Measurements from ENCODE around the gene LBX2. TPM values are rescaled to one million over a fixed set of nuclear protein-coding genes. Genes with fewer than 3 reads are reported as not detected.

LBX2 gene
- total and polyA plus RNA-seq, 9 of the 15 experiments (the other 6 are each of a cell fraction or from before 2014, with no cell fraction given) = 0.39 to 6.2 (median 1.8) TPM; not detected in 1

GRCh38 chr2:74529357-74530238 is 30.2 kb upstream of the LBX2 start, which contains the start of the genes AUP1 and HTRA2 (continued):
- peak; percentile 90 for TF ChIP-seq ZBTB40 (IDR thresholded peaks at IDR 0.05)
- no peak for TF ChIP-seq ZBTB40 (CRISPR knock-in tag; IDR thresholded peaks at IDR 0.05)
- TF ChIP-seq ZNF76 (CRISPR knock-in tag; IDR thresholded peaks at IDR 0.05; ENCODE audit: borderline replicate concordance) = no peak; the same call in 1 of the 2 replicates
- TF ChIP-seq PHB2 (IDR thresholded peaks at IDR 0.05; ENCODE audit: low read depth) = 0 out of 2 replicates have a peak, but pooled peaks have one; percentile 36
- no peak for TF ChIP-seq MECOM (CRISPR knock-in tag; IDR thresholded peaks at IDR 0.05)
- TF ChIP-seq NR3C1 (CRISPR knock-in tag; IDR thresholded peaks at IDR 0.05) = no peak
- TF ChIP-seq ZNF184 (CRISPR knock-in tag; IDR thresholded peaks at IDR 0.05) = no peak
- no peak for TF ChIP-seq BACH1 (tag; IDR thresholded peaks at IDR 0.05)
- peak; percentile 12 for TF ChIP-seq ASH1L (IDR thresholded peaks at IDR 0.05; ENCODE audit: borderline replicate concordance, low read depth, partially characterized antibody)
- TF ChIP-seq CBX8 (IDR thresholded peaks at IDR 0.05; ENCODE audit: borderline replicate concordance, extremely low read depth, low read depth, low read length, poor library complexity, severe bottlenecking) = no peak
- 0 out of 2 replicates have a peak, but pooled peaks have one; percentile 7 for TF ChIP-seq KLF13 (tag; IDR thresholded peaks at IDR 0.05; ENCODE audit: borderline replicate concordance, low read depth)
- TF ChIP-seq STAT5A (IDR thresholded peaks at IDR 0.05; ENCODE audit: borderline replicate concordance, low read length) = no peak
- TF ChIP-seq ATF4 (CRISPR knock-in tag; IDR thresholded peaks at IDR 0.05) = peak; percentile 5; the same call in 1 of the 2 replicates

Data from K562 (cell line).